ENCODE results near the gene OXA1L.
A peak's percentile ranks its signal among the peaks of the same experiment; 100 is the strongest.
"Not testable (repeated sequence)": the region's sequence is repeated elsewhere in the genome, so short reads cannot be mapped to it uniquely, and the experiment has no call there.

Gene OXA1L

DNA sequence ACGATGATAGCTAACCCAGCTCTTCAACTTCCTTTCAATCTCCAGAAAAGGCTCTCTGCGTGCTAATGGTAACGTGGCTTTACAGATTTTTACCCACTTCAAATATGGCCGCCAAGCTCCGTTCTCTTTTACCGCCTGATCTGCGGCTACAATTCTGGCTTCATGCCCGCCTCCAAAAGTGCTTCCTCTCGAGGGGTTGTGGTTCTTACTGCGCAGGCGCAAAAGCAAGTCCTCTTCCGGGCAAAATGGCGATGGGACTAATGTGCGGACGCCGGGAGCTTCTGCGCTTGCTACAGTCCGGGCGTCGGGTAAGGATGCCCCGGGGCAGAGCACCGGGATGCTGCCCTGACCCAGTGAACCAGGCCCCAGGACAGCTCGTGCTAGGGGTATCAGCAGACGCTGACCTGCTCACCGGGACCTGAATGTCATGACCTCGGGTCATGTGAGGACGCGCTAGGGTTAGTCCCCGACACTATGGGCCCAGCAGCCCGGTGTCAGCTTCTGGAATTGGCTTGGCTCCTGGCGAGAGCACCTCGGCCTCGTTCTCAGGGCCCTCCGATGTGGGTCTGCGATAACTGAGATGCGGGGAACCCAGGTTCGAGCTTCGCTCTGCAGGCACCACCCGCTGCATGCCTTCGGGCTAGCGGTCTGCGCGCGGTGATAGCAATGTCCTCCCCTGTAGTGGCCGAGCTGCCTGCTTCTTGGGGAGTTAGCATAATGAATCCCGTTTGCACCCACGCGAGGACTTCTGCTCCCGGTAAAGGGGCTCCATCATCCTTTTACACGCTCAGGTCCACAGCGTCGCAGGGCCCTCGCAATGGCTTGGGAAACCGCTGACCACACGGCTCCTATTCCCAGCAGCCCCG is at the start of gene OXA1L:
Gene OXA1L (plus strand): TSS at position 232 of the 866 bp plus-strand sequence. CDS start 14 bp downstream, at position 246.
- peak; percentile 97 for DNase-seq (ENCODE audit: low spot score)

DNA sequence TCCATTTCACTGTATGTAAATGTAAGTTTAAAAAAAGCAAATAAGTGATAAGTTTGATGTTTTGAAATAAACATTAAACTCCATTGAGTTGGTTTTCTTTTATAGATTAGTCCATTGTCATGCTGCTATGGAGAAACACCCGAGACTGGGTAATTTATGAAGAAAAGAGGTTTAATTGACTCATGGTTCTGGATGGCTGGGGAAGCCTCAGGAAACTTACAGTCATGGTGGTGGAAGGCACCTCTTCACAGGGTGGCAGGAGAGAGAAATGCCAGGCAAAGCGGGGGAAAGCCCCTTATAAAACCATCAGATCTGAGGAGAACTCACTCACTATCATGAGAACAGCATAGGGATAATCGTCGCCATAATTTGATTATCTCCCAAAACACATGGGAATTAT is 48.4 kb upstream of the OXA1L start:
- DNase-seq (ENCODE audit: low spot score): no peak

- DNase-seq (ENCODE audit: low spot score): no peak
Measured at GRCh38 chr14:22721213-22721612, 45.3 kb upstream of the OXA1L start.

- DNase-seq (ENCODE audit: low spot score): no peak
Measured at GRCh38 chr14:22723815-22724214, 42.7 kb upstream of the OXA1L start.

DNA sequence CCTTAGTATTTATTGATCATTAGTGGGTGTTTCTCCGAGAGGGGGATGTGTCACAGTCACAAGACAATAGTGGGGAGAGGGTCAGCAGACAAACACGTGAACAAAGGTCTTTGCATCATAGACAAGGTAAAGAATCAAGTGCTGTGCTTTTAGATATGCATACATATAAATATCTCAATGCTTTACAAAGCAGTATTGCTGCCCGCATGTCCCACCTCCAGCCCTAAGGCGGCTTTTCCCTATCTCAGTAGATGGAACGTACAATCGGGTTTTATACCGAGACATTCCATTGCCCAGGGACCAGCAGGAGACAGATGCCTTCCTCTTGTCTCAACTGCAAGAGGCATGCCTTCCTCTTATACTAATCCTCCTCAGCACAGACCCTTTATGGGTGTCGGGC is 41.6 kb upstream of the OXA1L start:
- not testable (repeated sequence) for DNase-seq (ENCODE audit: low spot score)

DNA sequence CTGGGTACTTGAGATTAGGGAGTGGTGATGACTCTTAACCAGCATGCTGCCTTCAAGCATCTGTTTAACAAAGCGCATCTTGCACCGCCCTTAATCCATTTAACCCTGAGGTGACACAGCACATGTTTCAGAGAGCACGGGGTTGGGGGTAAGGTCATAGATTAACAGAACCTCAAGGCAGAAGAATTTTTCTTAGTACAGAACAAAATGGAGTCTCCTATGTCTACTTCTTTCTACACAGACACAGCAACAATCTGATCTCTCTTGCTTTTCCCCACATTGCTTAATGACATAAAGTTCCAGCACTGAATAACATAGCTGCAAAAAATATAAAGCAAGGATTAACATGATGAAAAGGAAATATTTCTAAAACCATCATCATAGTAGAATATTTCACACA is 41.1 kb upstream of the OXA1L start:
- DNase-seq (ENCODE audit: low spot score): not testable (repeated sequence)

DNA sequence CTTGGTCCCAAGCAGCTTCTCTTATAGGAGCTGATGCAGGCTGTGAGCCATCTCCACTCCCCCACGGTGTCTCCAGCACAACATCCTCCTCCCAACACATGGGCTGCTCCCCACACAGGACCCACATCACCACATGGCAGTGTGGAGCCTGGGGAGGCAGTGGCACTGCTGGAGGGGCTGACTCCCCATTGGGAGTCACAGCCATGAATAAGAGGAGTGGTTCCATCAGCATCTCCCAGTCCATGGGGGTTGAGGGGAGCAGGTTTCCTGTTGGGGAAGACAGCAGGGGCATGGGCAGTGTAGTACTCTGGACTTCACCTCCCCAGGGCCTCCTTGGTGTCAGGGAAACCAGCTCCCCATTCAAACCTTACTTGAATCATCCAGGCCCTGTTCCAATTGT is 40.5 kb upstream of the OXA1L start:
- DNase-seq (ENCODE audit: low spot score): no peak

- not testable (repeated sequence) for DNase-seq (ENCODE audit: low spot score)
Measured at GRCh38 chr14:22732062-22732461, 34.4 kb upstream of the OXA1L start.

GRCh38 chr14:22733829-22734228 is 32.7 kb upstream of the OXA1L start:
- no peak for DNase-seq (ENCODE audit: low spot score)

GRCh38 chr14:22735096-22735495 is 31.4 kb upstream of the OXA1L start:
- DNase-seq (ENCODE audit: low spot score): no peak

GRCh38 chr14:22736384-22736783 is 30.1 kb upstream of the OXA1L start:
- DNase-seq (ENCODE audit: low spot score): not testable (repeated sequence)

GRCh38 chr14:22737052-22737451 is 29.4 kb upstream of the OXA1L start:
- DNase-seq (ENCODE audit: low spot score): no peak

DNA sequence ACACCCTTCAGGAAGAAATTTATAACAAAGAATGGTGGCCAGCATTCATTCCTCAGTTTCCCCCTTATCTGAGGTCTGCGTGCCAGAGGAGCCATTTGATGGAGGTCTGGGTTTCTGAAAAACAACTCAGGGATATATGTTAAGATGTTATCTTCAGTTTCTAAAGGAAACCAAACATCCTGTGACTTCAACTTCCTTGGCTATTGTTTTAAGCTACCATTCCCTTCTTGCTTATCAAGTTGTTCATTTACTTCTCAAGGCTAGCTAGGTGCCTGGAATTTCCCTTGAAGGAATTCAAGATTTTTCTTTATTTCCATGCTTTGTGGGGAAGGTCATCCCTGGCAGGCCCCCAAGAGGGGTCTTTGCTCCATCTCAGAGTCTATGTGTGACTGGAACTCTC is 27.1 kb upstream of the OXA1L start:
- DNase-seq (ENCODE audit: low spot score): no peak

DNA sequence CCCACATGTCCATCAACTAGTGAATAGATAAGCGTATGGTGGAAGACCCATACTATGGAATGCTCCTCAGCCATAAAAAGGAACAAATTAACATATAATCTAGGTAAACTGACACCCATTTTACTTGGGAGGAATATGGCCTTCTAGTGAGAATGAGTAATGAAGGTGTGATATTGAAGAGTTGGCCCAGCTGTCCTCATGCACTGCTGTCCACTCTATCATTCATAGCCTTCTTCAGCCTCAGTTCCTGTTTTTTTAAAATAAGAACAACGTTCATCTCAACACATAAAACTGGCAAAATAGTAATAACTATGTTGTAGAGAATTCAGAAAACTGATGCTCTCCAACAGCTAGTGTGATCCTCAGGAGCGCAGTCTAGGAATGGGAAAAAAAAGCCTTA is 26.5 kb upstream of the OXA1L start:
- DNase-seq (ENCODE audit: low spot score): no peak

GRCh38 chr14:22747769-22748168 is 18.7 kb upstream of the OXA1L start:
- no peak for DNase-seq (ENCODE audit: low spot score)

DNA sequence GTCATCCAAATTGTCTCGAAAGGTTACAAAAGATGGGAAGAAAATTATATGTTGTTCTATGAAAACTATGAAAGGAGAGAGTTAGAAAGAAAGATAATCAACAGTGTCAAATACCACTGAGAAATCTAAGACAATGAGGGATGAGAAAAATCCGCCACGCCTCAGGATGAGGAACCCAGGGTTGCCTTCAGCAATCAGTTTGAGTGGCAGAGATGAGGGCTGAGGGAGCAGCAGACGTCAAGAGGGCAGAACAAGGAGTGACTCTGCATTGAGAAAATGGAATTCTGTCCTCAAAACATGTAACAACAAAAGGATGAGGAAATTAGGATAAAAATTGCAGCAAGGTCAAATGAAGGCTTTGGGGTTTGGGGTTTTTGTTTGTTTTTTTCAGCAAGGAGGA is 18.3 kb upstream of the OXA1L start:
- DNase-seq (ENCODE audit: low spot score): no peak

DNA sequence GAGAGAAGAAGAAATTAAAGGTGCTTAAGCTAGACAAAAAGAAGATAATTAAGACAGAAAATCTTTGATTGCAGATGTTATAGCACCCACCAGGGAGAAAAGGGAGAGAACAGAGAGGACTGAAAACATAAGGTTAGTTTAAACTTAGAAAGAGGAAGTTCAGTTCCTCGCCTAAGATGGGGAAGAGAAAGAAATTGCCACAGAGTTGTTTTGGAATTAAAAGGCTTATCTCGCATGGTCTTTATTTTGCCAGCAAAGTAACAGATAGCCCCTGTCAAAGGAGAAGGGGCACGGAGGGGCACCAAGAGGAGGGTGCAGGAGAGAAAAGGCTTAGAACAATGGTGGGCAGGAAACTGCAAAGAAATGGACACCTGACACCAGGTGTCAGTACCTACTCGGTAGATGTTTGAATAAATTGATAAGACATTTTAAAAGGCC is 17.8 kb upstream of the OXA1L start:
- no peak for DNase-seq (ENCODE audit: low spot score)

DNA sequence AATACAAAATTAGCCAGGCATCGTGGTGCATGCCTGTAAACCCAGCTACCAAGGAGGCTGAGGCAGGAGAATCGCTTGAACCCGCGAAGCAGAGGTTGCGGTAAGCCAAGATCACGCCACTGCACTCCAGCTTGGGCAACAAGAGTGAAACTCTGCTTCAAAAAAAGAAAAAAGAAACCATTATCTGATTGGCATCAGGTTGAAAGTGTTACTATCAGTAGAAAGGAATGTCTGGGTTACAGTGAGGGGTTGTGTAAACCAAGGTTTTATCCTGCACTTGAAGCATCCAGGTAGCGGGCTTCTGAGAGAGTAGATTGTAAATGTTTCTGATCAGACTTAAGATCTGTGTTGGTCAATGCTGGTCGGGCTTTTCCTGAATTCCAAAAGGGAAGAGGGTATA is 14.1 kb upstream of the OXA1L start:
- no peak for DNase-seq (ENCODE audit: low spot score)

DNA sequence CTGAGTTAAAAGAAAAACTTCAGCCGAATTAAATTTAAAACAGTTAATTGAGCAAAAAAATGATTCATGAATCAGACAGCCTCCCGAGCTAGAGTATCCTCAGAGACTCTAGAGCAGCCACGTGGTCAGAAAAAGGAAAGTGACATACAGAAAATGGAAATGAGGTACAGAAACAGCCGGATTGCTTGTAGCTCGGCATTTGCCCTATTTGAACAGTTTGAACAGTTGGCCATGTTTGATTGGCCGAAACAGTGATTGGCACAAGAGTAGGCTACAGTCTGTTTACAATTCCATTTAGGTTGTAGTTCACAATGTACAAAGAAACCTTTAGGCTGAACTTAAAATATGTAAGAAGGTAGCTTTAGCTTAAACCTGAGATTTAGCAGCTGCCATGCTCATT is 12.9 kb upstream of the OXA1L start:
- DNase-seq (ENCODE audit: low spot score): no peak

GRCh38 chr14:22757972-22758650 is 8.4 kb upstream of the OXA1L start:
- not testable (repeated sequence) for DNase-seq (ENCODE audit: low spot score)

DNA sequence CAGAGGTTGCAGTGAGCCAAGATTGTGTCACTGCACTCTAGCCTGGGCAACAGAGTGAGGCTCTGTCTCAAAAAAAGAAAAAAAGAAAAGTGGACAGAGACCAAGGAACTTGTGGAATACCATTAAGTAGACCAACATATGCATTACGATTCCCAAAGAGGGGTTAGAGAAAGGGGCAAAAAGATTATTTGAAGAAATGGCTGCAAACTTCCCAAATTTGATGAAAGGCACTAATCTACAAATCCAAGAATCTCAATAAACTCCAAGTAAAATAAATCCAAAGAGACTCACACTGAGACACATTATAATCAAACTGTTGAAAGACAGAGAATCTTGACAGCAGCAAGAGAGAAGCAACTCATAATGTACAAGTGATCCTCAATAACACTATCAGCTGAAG is 4.8 kb upstream of the OXA1L start:
- DNase-seq (ENCODE audit: low spot score): no peak

DNA sequence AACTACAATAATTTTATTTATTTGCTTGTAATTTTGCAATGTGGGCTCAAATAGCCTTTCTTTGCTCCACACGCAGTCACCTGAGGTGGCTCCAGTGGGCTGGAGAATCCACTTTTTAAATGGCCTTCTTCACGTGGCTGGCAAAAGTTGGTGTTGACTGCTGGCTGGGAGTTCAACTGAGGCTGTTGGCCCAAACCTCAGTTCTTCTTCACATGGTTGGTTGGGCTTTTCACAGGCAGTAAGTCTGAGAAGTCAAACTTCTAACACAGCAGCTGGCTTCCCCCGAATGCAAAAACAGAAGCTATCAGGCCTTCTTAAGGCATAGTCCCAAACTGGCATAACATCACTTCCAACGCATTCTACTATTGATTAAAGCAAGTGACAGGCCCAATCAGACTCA is 2.1 kb upstream of the OXA1L start:
- no peak for DNase-seq (ENCODE audit: low spot score)

DNA sequence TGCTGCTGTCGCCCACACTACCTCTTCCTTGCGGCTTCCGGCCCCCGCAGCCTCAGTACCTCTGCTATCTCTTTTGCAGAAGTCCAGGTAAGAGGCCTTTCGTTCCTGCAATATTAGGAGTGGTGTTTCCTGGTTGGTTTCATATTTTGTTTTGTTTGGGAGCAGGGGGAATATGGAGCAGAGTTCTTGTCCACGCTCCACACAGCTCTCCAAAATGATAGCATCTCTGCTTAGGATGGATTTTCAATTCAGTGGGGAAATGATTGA is 768 bp downstream of the OXA1L start:
- DNase-seq (ENCODE audit: low spot score): no peak

GRCh38 chr14:22768947-22769346 is 2.5 kb downstream of the OXA1L start:
- no peak for DNase-seq (ENCODE audit: low spot score)
